Activated naive CD4-positive, alpha-beta T cell treated with anti-CD3 and anti-CD28 coated beads, Interleukin-2, amount 10 ng/mL, durations not matched to agents 5 hours and 36 hours (primary cell): ENCODE data around the gene PSME4. TPM values are rescaled to one million over a fixed set of nuclear protein-coding genes. Genes with fewer than 3 reads are reported as not detected.

ENCODE experiments used
- microRNA-seq: library from miRNA; unstranded; fragments of <30 nt; microRNA quantifications from one replicate; pipeline ENCODE4 v1.2.0, GENCODE V29; 2022; ENCODE audit warnings: borderline microRNAs expressed, borderline replicate concordance
- total RNA-seq, 2 experiments: library from RNA; stranded (reverse); gene quantifications; one replicate each; pipeline ENCODE4 v1.2.3, GENCODE V29; 2021

Gene PSME4, protein sequence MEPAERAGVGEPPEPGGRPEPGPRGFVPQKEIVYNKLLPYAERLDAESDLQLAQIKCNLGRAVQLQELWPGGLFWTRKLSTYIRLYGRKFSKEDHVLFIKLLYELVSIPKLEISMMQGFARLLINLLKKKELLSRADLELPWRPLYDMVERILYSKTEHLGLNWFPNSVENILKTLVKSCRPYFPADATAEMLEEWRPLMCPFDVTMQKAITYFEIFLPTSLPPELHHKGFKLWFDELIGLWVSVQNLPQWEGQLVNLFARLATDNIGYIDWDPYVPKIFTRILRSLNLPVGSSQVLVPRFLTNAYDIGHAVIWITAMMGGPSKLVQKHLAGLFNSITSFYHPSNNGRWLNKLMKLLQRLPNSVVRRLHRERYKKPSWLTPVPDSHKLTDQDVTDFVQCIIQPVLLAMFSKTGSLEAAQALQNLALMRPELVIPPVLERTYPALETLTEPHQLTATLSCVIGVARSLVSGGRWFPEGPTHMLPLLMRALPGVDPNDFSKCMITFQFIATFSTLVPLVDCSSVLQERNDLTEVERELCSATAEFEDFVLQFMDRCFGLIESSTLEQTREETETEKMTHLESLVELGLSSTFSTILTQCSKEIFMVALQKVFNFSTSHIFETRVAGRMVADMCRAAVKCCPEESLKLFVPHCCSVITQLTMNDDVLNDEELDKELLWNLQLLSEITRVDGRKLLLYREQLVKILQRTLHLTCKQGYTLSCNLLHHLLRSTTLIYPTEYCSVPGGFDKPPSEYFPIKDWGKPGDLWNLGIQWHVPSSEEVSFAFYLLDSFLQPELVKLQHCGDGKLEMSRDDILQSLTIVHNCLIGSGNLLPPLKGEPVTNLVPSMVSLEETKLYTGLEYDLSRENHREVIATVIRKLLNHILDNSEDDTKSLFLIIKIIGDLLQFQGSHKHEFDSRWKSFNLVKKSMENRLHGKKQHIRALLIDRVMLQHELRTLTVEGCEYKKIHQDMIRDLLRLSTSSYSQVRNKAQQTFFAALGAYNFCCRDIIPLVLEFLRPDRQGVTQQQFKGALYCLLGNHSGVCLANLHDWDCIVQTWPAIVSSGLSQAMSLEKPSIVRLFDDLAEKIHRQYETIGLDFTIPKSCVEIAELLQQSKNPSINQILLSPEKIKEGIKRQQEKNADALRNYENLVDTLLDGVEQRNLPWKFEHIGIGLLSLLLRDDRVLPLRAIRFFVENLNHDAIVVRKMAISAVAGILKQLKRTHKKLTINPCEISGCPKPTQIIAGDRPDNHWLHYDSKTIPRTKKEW (N-terminal part only)
- total RNA-seq: 10 to 100 TPM; 45.0 to 47.6 TPM

DNA sequence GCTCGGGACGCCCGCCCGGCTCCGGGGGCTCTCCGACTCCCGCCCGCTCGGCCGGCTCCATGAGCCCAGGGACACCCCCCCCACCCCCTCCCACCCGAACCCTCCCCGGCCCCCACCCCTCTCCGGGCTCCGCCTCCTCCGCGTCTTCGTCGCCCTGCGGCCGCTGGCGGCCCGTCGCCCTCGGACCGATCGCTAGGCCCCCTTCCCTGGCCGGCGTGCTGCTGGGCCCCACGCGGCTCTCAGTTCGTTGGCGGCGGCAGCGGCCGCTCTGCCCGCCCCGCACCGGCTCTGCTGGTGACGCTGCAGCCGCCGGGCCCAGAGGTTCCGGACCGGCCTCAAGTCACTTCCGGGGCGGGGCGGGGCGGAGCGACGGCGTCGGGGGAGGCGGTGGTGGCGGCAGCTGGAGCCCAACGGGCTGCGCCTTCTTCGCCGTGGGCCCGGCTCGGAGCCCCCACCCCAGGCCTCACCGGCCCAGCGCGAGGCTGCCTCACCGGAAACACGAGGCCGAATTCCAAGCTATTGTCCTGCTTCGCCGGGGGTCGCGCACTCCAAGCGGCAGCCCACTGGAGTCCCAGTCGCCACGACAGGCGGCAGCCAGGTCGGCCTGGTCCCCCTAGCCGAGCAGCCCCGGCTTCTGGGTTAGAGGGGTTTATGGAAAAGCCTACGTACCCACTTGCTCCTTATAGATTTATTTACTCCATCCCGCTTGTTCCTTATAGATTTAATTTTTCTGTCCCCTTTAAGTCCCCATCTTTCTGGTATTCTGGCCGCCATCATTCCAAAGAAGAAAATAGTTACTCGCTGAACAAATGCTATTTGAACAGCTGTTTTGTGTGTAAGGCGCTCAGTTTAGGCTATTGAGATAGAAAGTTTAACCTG is at the start of gene PSME4:
Gene PSME4, minus strand, starts transcription at position 270 of the 879 bp plus-strand sequence. Its CDS starts 209 bp downstream, at position 61.

DNA sequence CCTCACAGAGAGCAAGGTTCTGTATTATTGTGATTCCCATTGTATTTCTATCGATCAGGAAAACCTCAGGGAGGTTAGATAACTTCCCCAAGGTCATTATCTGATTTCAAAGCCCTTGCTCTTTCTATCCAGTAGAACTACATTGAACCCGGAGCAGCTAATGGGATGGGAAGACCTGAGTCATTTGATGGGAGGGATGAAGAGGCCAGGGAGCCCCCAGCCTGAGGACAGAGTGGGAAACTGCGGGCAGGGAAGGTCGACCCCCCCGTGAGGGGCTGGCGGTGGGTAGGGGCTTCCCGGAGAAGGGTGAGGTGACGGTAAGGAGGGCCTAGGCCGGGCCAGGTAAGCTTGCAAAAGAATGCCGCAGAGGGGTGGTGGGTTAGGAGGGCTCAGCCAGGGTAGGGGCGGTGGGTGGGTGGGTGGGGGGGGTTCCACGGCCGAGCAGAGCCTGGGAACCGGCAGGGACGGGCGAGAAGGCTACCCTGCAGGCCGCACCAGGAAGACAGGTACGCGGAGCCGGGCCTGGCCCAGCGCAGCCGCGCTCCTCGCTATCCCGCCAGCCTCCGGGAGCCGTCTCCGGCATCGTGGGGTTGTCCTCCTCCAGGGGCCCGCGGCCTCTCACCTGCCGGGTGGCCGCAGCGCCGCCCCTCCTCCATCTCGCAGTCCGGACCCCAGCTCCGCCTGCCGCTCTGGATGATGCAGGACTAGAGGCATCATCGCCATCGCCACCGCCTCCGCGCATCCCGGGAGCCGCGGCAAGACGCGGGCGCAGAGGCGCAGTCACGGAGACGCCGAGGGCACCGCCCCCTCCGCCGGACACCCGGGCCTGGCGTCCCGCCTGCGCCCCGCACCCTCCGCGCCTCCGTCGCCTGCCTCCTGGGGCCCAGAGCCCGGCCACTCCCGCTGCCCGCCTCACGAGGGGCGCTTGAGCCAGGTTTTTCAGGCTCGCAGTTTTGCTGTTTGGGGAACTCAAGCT is 111.3 kb downstream of the PSME4 start, which contains the start of gene GPR75:
Gene GPR75, minus strand, starts transcription at position 762 of the 976 bp plus-strand sequence. CDS start 5,211 bp downstream, outside the sequence.

Small RNAs within 50 kb of the gene (microRNA-seq; reads per million reads assigned to microRNA genes)
- gene MIR3682: not detected

Other genes starting within 250 kb of the PSME4 start
- gene CHAC2, start 203.2 kb downstream of the PSME4 start, total RNA-seq: 1 to 10 TPM; 8.1 TPM
- gene ASB3, start 184.0 kb downstream of the PSME4 start, total RNA-seq: 10 to 100 TPM; 24.3 to 25.1 TPM
- gene ERLEC1, start 183.9 kb downstream of the PSME4 start, total RNA-seq: 10 to 100 TPM; 23.5 to 23.6 TPM
- 1 to 10 TPM; 2.1 to 2.3 TPM for gene GPR75, start 111.0 kb downstream of the PSME4 start, total RNA-seq
- 10 to 100 TPM; 15.7 to 16.0 TPM for gene ACYP2, start 144.6 kb upstream of the PSME4 start, total RNA-seq